GM15510 (cell line): ENCODE results near the gene CETP.

Experiments used
- POLR2A ChIP-seq: IDR thresholded peaks from 3 replicates; pipeline ENCODE4 v1.6.1; 2011; ENCODE audit warnings: borderline replicate concordance; ENCODE audit not compliant: insufficient read length; ENCODE audit errors: extremely low read depth

CETP gene

DNA sequence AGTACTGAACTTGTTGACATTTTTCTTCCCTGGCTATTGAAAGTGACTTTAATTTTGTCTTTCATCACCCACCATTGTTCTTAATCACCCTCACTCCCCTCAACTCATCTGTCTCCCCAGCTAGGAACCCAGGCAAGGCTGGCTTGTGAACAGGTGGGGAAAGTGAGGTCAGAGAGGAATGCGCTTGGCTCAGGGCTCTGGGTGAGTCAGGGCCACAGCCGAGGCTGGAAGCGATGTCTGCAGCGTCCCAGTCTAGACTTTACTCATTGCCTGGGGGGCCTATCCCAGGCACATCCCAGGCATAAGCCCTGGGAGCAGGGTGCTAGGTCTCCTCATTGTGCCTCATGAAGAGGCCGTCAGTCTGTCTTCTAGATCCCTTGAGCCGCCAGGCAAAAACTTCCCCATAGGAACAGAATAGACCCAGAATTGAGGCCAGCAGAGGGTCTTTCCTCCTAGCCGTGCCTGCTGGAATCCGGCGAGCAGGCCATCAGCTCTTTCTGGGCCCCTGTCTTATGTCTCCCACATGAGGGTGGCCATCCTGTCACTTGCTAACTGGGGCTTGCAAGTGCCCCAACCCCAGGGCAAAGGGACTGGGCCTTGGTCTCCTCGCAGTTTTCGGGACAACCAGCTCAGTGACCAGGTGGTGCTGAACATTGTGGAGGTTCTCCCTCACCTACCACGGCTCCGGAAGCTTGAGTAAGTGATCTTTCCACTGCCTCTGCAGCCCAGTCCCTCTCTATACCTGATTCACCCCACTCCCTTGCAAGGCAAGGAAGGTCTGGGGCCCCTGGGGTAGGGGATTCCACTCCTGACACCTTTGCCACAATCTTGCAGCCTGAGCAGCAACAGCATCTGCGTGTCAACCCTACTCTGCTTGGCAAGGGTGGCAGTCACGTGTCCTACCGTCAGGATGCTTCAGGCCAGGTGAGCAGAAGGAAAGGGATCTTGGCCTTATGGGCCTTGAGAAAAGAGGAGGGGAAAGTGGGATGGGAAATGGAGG, 67.7 kb downstream of the CETP start:
- no peak for TF ChIP-seq POLR2A

DNA sequence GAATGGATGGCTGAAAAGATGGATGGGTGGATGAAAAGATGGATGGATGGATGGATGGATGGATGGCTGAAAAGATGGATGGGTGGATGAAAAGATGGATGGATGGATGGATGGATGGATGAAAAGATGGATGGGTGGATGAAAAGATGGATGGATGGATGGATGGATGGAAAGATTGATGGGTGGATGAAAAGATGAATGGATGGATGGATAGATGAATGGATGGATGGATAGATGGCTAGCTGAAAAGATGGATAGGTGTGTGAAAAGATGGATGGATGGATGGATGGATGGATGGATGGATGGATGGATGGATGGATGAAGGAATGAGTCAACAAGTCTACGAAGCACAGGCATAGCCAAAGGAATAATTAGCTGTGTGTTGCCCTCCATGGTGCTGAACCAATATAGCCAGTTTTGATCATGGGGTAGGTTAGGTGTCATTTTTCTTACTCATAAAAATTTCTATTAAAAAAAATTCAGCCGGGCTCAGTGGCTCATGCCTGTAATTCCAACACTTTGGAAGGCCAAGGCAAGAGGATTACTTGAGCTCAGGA, 68.7 kb downstream of the CETP start:
- no peak for TF ChIP-seq POLR2A

DNA sequence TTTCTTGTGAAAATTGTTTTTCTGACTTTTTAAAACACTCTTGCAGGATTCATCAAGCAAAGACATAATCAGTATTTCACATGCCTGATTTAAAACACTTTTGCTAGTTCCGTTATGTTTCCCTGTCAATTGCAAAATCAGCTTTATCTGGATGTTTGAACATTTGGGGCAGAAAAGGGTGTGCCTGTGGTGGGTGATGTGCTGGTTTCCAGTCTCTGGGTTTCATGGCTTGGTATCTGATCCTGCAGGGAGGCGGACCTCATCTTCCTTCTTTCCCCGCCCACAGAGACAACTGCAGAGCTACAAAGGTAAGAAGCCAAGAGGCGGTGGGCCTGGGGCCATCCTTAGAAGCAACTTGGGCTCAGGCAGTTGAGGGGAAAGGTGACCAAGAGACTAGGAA, 69.4 kb downstream of the CETP start:
- TF ChIP-seq POLR2A = no peak

DNA sequence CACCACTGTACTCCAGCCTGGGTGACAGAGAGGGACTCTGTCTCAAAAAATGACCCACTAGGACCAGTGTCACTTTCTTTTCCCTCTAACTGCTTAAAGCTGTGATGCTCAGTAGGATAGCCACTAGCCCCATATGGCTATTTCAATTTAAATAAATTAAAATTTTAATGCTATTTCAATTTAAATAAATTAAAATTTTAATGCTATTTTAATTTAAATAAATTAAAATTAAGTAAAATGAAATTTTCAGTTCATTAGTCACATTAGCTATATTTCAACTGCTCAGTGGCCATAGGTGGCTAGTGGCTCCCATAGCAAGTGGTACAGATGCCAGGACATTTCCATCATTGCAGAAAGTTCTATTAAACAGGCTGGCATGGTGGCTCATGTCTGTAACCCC, 70.6 kb downstream of the CETP start:
- no peak for TF ChIP-seq POLR2A

DNA sequence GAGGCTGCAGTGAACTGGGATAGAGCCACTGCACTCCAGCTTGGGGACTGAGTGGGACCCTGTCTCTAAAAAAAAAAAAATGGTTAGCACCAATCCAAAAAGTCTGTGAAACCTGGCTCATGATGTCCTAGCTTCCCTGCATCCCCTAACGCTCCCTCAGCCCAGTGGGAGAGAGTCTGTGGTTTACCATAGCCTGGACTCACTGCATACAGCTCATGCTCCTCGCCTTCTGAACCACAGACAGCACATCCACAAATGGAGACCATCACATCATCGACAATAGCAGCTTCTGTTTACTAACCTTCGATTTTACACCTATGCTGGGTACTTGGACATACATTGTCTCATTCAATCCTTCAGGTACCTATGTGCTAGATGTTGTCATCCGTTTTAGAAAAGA, 71.2 kb downstream of the CETP start:
- TF ChIP-seq POLR2A = no peak
